ENCODE measurements around the gene SULT1C4. TPM values are rescaled to one million over a fixed set of nuclear protein-coding genes. Genes with fewer than 3 reads are reported as not detected.

SULT1C4 gene
- total and polyA plus RNA-seq, 7 donors, result 0.52 to 4.2 (median 0.97) TPM

DNA sequence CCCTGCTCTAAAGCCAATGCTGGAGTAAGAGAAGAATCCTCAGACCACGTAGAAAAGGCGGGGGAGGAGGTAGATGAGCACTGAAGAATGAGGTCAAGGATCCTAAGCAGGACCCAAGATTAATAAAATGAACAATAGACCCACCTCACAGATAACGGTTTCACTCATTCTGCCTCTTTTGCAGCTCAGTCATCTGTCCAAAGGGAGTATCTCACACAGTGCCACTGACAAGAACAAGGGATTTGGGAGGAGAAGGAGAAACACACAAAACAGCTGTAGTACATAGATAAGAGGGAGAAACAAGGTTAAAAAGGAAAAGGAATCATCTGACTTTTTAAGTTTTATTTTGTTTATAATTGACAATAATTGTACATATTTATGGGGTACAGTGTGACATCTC is 30.9 kb upstream of the SULT1C4 start:
- no peak overlapping the region for H3K4me3 ChIP-seq
- H3K27me3 ChIP-seq (ENCODE audit: insufficient read depth in 3 of 3, low read length in 2 of 3), result peaks cover 0 to 10% (median 2%) of the 10 kb centered on the region in 3 donors
- 73 to 81% (median 76%) methylated on average over 3 of the region's 3 CpGs for WGBS, 3 donors
- intact Hi-C loops (cut with DNase I), result loop anchor here in 1 of 2 donors (5.0 kb wide), 1 partner anchor 235 kb away; no protein-coding TSS in a partner anchor
- no peaks in the 10 kb centered on the region for H3K36me3 ChIP-seq (ENCODE audit: insufficient read depth in 1 of 2, low read depth in 1 of 2)
- TF ChIP-seq, protein P1, sequence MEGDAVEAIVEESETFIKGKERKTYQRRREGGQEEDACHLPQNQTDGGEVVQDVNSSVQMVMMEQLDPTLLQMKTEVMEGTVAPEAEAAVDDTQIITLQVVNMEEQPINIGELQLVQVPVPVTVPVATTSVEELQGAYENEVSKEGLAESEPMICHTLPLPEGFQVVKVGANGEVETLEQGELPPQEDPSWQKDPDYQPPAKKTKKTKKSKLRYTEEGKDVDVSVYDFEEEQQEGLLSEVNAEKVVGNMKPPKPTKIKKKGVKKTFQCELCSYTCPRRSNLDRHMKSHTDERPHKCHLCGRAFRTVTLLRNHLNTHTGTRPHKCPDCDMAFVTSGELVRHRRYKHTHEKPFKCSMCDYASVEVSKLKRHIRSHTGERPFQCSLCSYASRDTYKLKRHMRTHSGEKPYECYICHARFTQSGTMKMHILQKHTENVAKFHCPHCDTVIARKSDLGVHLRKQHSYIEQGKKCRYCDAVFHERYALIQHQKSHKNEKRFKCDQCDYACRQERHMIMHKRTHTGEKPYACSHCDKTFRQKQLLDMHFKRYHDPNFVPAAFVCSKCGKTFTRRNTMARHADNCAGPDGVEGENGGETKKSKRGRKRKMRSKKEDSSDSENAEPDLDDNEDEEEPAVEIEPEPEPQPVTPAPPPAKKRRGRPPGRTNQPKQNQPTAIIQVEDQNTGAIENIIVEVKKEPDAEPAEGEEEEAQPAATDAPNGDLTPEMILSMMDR (IDR thresholded peaks at IDR 0.05), result no peak
- no peak for ATAC-seq
- H3K9me3 ChIP-seq, result no peaks in the 10 kb centered on the region
- no peak overlapping the region for H3K27ac ChIP-seq
- H3K4me1 ChIP-seq, result no peaks in the 10 kb centered on the region
- DNase-seq, result no peak

DNA sequence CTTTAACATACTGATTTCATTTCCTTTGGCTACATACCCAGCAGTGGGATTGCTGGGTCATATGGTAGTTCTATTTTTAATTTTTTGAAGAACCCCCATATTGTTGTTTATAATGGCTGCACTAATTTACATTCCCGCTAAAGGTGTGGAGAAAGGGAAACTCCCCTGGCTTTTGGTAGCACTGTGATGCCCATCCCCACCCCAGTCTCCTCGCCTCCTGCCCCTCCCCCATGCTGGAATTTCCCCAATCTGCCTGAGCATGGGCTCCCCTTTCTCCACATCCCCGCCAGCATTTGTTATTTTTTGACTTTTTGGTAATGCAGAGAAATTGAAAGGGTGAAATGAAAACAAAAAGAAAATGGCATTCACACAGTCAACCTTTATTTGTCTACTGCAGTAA is 30.0 kb upstream of the SULT1C4 start:
- Histone ChIP-seq H3K4me1 (no peaks in the 10 kb centered on the region), H3K27ac (no peak overlapping the region), H3K27me3 (ENCODE audit: insufficient read depth in 3 of 3, low read length in 2 of 3) (peaks cover 0 to 10% (median 2%) of the 10 kb centered on the region in 3 donors), H3K4me3 (no peak overlapping the region), H3K9me3 (no peaks in the 10 kb centered on the region), H3K36me3 (ENCODE audit: insufficient read depth in 1 of 2, low read depth in 1 of 2) (no peaks in the 10 kb centered on the region)
- TF ChIP-seq, protein P1 (IDR thresholded peaks at IDR 0.05), result no peak
- ATAC-seq (no peak), DNase-seq (no peak)
- WGBS, 3 donors, result 73 to 75% (median 74%) methylated on average over 3 of the region's 3 CpGs
- intact Hi-C loops (cut with DNase I), result loop anchor here in 1 of 2 donors (5.0 kb wide), 1 partner anchor 235 kb away; no protein-coding TSS in a partner anchor

- Histone ChIP-seq H3K36me3 (ENCODE audit: insufficient read depth in 1 of 2, low read depth in 1 of 2) (no peaks in the 10 kb centered on the region), H3K4me1 (no peaks in the 10 kb centered on the region), H3K4me3 (no peak overlapping the region), H3K27me3 (ENCODE audit: insufficient read depth in 3 of 3, low read length in 2 of 3) (peaks cover 0 to 10% (median 2%) of the 10 kb centered on the region in 3 donors), H3K27ac (no peak overlapping the region), H3K9me3 (no peaks in the 10 kb centered on the region)
- TF ChIP-seq, protein P1 (IDR thresholded peaks at IDR 0.05), result no peak
- ATAC-seq (no peak), DNase-seq (no peak)
- WGBS, 3 donors, result 76 to 81% (median 77%) methylated on average over 5 of the region's 5 CpGs
- intact Hi-C loops (cut with DNase I), result loop anchor here in 1 of 2 donors (5.0 kb wide), 1 partner anchor 233 kb away; no protein-coding TSS in a partner anchor
Observed at GRCh38 chr2:108348816-108349570, 28.8 kb upstream of the SULT1C4 start.

DNA sequence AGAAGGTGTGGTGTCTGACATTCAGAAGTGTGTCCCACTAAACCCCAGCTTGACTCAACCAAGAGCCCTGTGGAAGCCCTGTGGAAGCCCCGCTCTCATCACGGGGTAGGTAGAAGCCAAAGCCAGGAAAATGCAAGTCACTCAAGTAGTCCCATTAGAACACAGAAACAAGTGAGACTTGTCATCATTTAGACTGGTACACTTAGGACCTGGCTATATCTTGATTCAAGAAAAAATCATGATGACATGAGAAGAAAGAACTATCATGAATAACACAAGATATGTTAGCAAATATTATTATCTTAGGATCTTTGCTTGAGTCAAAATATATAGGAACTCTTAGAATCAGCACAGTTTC is 28.2 kb upstream of the SULT1C4 start:
- Histone ChIP-seq H3K36me3 (ENCODE audit: insufficient read depth in 1 of 2, low read depth in 1 of 2) (no peaks in the 10 kb centered on the region), H3K9me3 (no peaks in the 10 kb centered on the region), H3K27me3 (ENCODE audit: insufficient read depth in 3 of 3, low read length in 2 of 3) (peaks cover 0 to 10% (median 2%) of the 10 kb centered on the region in 3 donors), H3K4me3 (no peak overlapping the region), H3K4me1 (no peaks in the 10 kb centered on the region), H3K27ac (no peak overlapping the region)
- no peak for DNase-seq
- WGBS, 3 donors, result 80 to 90% (median 88%) methylated on average over 2 of the region's 2 CpGs
- intact Hi-C loops (cut with DNase I), result loop anchor here in 1 of 2 donors (5.0 kb wide), 1 partner anchor 233 kb away; no protein-coding TSS in a partner anchor
- TF ChIP-seq, protein P1 (IDR thresholded peaks at IDR 0.05), result no peak
- ATAC-seq, result no peak

All from psoas muscle (tissue), 8 donors.